A673 (cell line): ENCODE results near the gene PEAK3. TPM values are rescaled to one million over a fixed set of nuclear protein-coding genes. Genes with fewer than 3 reads are reported as not detected.

Source experiments
- BruUV-seq: library from RNA; stranded (reverse); fragments of 400-500 nt; replicated peaks from 2 replicates; lab custom pipeline; 2021; lab: Mats Ljungman, UMichigan
- CTCF ChIA-PET: fragments of 300-600 bp; sonication (Branson Sonifier 250); formaldehyde crosslinking; loops from one replicate; lab custom pipeline; 2022; ENCODE audit warnings: antibody characterized with exemption; lab: Charles Lee
- POLR2A ChIA-PET: fragments of 300-600 bp; sonication (Branson Sonifier 250); formaldehyde crosslinking; loops from one replicate; lab custom pipeline; 2022; ENCODE audit warnings: antibody characterized with exemption; ENCODE audit not compliant: low non-redundant PET; lab: Charles Lee
- DNase-seq: peaks from one replicate; pipeline ENCODE4 v3.0.0-alpha.2; 2015; ENCODE audit warnings: low spot score
- H3K27ac ChIP-seq: fragments of 200-600 bp; sonication (generic); 2 replicates; pipeline ENCODE4 v1.5.1; 2016; ENCODE audit warnings: mixed run types, low read depth, mild to moderate bottlenecking, mixed read lengths, antibody characterized with exemption, low read length; ENCODE audit not compliant: poor library complexity, severe bottlenecking
- H3K27me3 ChIP-seq: fragments of 200-600 bp; sonication (generic); replicated peaks from 2 replicates; pipeline ENCODE4 v1.6.1; 2017; ENCODE audit warnings: mixed run types, low read depth, mild to moderate bottlenecking, mixed read lengths, antibody characterized with exemption, low read length; ENCODE audit not compliant: insufficient read depth, poor library complexity
- H3K36me3 ChIP-seq: fragments of 200-600 bp; sonication (generic); 2 replicates; pipeline ENCODE4 v1.6.1; 2016; ENCODE audit warnings: mixed run types, mild to moderate bottlenecking, mixed read lengths, antibody characterized with exemption, low read length; ENCODE audit not compliant: insufficient read depth, poor library complexity, severe bottlenecking
- H3K4me1 ChIP-seq: fragments of 200-600 bp; sonication (generic); 2 replicates; pipeline ENCODE4 v1.6.1; 2017; ENCODE audit warnings: mixed run types, mild to moderate bottlenecking, mixed read lengths, antibody characterized with exemption, low read length; ENCODE audit not compliant: insufficient read depth, poor library complexity, severe bottlenecking
- H3K4me3 ChIP-seq: fragments of 200-600 bp; sonication (generic); 2 replicates; pipeline ENCODE4 v1.5.1; 2016; ENCODE audit warnings: low read depth, mixed run types, mild to moderate bottlenecking, mixed read lengths, low read length; ENCODE audit not compliant: poor library complexity, severe bottlenecking
- H3K9me3 ChIP-seq: fragments of 200-600 bp; sonication (generic); 2 replicates; pipeline ENCODE4 v1.6.1; 2016; ENCODE audit warnings: mixed run types, low read depth, mild to moderate bottlenecking, mixed read lengths, antibody characterized with exemption, low read length; ENCODE audit not compliant: poor library complexity, severe bottlenecking
- EZH2 ChIP-seq: fragments of 200-600 bp; sonication (generic); IDR thresholded peaks from 2 replicates; pipeline ENCODE4 v1.6.1; 2017; ENCODE audit warnings: borderline replicate concordance, low read depth, mild to moderate bottlenecking, mixed read lengths, antibody characterized with exemption, low read length; ENCODE audit not compliant: poor library complexity, severe bottlenecking
- intact Hi-C: fragments of 100-400 bp; cut with micrococcal nuclease; formaldehyde crosslinking; loops from one replicate; pipeline ENCODE4 v1.10.0; 2022; ENCODE audit not compliant: unreplicated experiment
- total RNA-seq: library from RNA; stranded (reverse); gene quantifications from 2 replicates; pipeline ENCODE4 v1.2.3, GENCODE V29; 2021
- TF ChIP-seq, protein P1 (sequence below): fragments of 300-800, 200-600 bp; sonication (generic); conservative IDR thresholded peaks from 2 replicates; pipeline ENCODE4 v1.5.1; 2017; ENCODE audit warnings: low read depth, mild to moderate bottlenecking, antibody characterized with exemption, low read length, moderate library complexity, mixed read lengths

PEAK3 gene
- total RNA-seq, 1 experiment from 2014 or later = not detected

- Histone ChIP-seq H3K4me3 (no peak overlapping the region), H3K9me3 (no peaks in the 10 kb centered on the region), H3K27ac (no peak overlapping the region), H3K36me3 (no peaks in the 10 kb centered on the region), H3K4me1 (no peaks in the 10 kb centered on the region), H3K27me3 (no peaks in the 10 kb centered on the region)
- POLR2A ChIA-PET = no interaction called here
- TF ChIP-seq, protein P1, sequence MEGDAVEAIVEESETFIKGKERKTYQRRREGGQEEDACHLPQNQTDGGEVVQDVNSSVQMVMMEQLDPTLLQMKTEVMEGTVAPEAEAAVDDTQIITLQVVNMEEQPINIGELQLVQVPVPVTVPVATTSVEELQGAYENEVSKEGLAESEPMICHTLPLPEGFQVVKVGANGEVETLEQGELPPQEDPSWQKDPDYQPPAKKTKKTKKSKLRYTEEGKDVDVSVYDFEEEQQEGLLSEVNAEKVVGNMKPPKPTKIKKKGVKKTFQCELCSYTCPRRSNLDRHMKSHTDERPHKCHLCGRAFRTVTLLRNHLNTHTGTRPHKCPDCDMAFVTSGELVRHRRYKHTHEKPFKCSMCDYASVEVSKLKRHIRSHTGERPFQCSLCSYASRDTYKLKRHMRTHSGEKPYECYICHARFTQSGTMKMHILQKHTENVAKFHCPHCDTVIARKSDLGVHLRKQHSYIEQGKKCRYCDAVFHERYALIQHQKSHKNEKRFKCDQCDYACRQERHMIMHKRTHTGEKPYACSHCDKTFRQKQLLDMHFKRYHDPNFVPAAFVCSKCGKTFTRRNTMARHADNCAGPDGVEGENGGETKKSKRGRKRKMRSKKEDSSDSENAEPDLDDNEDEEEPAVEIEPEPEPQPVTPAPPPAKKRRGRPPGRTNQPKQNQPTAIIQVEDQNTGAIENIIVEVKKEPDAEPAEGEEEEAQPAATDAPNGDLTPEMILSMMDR = no peak
- no peak for TF ChIP-seq EZH2
- no peak for DNase-seq
- intact Hi-C loops = no loop called here
- no TSS peak for BruUV-seq
- CTCF ChIA-PET = no interaction called here
These were observed 29.1 kb upstream of the PEAK3 start for GRCh38 chr19:2311093-2311492.

DNA sequence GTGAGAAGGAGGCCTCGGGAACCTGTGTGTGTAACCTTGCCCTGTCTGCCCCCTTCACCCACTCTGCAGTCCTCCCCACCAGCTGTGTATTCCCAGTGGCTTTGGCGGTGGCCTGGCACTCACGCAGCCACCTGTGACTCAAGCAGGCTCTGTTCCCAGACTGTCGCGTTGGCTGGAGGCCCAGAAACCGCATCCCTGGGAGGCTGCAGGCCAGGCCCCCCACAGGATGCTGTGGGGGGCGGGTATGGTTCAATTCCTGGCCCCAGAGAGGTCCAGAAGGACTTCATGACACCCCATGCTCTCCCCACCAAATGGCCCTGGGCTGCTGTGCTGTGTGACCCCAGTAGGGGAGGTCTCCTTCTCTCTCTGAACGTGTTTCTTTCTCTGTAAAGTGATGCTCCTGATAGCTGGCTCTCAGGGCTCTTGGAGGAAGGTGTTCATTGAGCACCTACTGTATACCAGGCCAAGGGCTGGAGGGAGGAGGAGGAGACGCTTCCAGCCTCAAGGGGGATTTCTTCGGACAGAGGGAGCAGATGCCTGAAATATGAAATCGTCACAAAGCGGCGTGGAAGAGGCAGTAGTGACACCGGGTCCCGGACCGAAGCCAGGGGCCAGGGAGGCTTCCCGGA is 27.9 kb upstream of the PEAK3 start:
- no peaks in the 10 kb centered on the region for H3K4me1 ChIP-seq
- intact Hi-C loops = no loop called here
- H3K36me3 ChIP-seq = no peaks in the 10 kb centered on the region
- BruUV-seq = no TSS peak
- TF ChIP-seq EZH2 = no peak
- TF ChIP-seq, protein P1 = no peak
- ChIA-PET POLR2A (no interaction called here), CTCF (no interaction called here)
- no peak overlapping the region for H3K4me3 ChIP-seq
- H3K27ac ChIP-seq = no peak overlapping the region
- no peaks in the 10 kb centered on the region for H3K9me3 ChIP-seq
- H3K27me3 ChIP-seq = no peaks in the 10 kb centered on the region
- DNase-seq = no peak

GRCh38 chr19:2308114-2308556 is 26.2 kb upstream of the PEAK3 start, which contains the start of gene LINGO3:
LINGO3 (minus strand) TSS chr19:2308154; CDS start chr19:2291776, 16,378 bp downstream.
- Histone ChIP-seq H3K36me3 (no peaks in the 10 kb centered on the region), H3K9me3 (no peaks in the 10 kb centered on the region), H3K4me1 (no peaks in the 10 kb centered on the region), H3K4me3 (peak within 1 kb of the TSS; percentile 34), H3K27me3 (no peaks in the 10 kb centered on the region), H3K27ac (no peak within 1 kb of the TSS)
- CTCF ChIA-PET = interaction anchor here (0.7 kb wide), 1 partner anchor 20 kb away, joined by 3 read pairs; no protein-coding TSS in a partner anchor
- TF ChIP-seq, protein P1 = no peak
- no peak for TF ChIP-seq EZH2
- no TSS peak for BruUV-seq
- no peak for DNase-seq
- POLR2A ChIA-PET = no interaction called here
- intact Hi-C loops = no loop called here
